Mesendoderm (in vitro differentiated cells): ENCODE results near the gene CFI.
"Not testable (repeated sequence)": the region's sequence is repeated elsewhere in the genome, so short reads cannot be mapped to it uniquely, and the experiment has no call there.

Experiments used
- DNase-seq: peaks from one replicate; pipeline ENCODE4 v3.0.0; 2013
- H2AK5ac ChIP-seq: 2 replicates; pipeline ENCODE4 v1.6.1; 2013; ENCODE audit warnings: low read length, inconsistent platforms
- H2BK120ac ChIP-seq: 2 replicates; pipeline ENCODE4 v1.6.1; 2013; ENCODE audit warnings: low read depth, mild to moderate bottlenecking, low read length, moderate library complexity, mixed read lengths
- H2BK15ac ChIP-seq: replicated peaks from 2 replicates; pipeline ENCODE4 v1.6.1; 2013; ENCODE audit warnings: low read depth, mild to moderate bottlenecking, moderate library complexity
- H2BK5ac ChIP-seq: 2 replicates; pipeline ENCODE4 v1.6.1; 2013; ENCODE audit warnings: low read length, inconsistent platforms
- H3K18ac ChIP-seq: 2 replicates; pipeline ENCODE4 v1.6.1; 2013; ENCODE audit warnings: mild to moderate bottlenecking, low read length, mixed read lengths
- H3K23ac ChIP-seq: one replicate; pipeline ENCODE4 v1.6.1; 2013; ENCODE audit warnings: low read length
- H3K27ac ChIP-seq: 2 replicates; pipeline ENCODE4 v1.5.1; 2013; ENCODE audit warnings: low read depth, mild to moderate bottlenecking, inconsistent platforms, low read length, moderate library complexity
- H3K27me3 ChIP-seq: 2 replicates; pipeline ENCODE4 v1.6.1; 2013; ENCODE audit warnings: low read length, control low read depth, mild to moderate bottlenecking, inconsistent platforms; ENCODE audit not compliant: insufficient read depth, poor library complexity
- H3K36me3 ChIP-seq: 2 replicates; pipeline ENCODE4 v1.6.1; 2013; ENCODE audit warnings: low read length, inconsistent platforms; ENCODE audit not compliant: control insufficient read depth, insufficient read depth
- H3K4ac ChIP-seq: one replicate; pipeline ENCODE4 v1.6.1; 2013; ENCODE audit warnings: low read depth, mild to moderate bottlenecking, low read length, moderate library complexity
- H3K4me1 ChIP-seq: 2 replicates; pipeline ENCODE4 v1.6.1; 2013; ENCODE audit warnings: low read depth, low read length, inconsistent platforms; ENCODE audit not compliant: control insufficient read depth
- H3K4me2 ChIP-seq: 2 replicates; pipeline ENCODE4 v1.6.1; 2013; ENCODE audit warnings: low read length
- H3K4me3 ChIP-seq: 2 replicates; pipeline ENCODE4 v1.5.1; 2013; ENCODE audit warnings: mild to moderate bottlenecking, low read length
- H3K56ac ChIP-seq: one replicate; pipeline ENCODE4 v1.6.1; 2013; ENCODE audit warnings: low read length
- H3K79me1 ChIP-seq: 2 replicates; pipeline ENCODE4 v1.6.1; 2013; ENCODE audit warnings: low read length, inconsistent platforms
- H3K79me2 ChIP-seq: 2 replicates; pipeline ENCODE4 v1.6.1; 2013; ENCODE audit warnings: mild to moderate bottlenecking, low read length; ENCODE audit not compliant: control insufficient read depth, insufficient read depth
- H3K9ac ChIP-seq: 2 replicates; pipeline ENCODE4 v1.6.1; 2013; ENCODE audit warnings: low read length, inconsistent platforms
- H4K5ac ChIP-seq: one replicate; pipeline ENCODE4 v1.6.1; 2013; ENCODE audit warnings: low read length
- H4K8ac ChIP-seq: one replicate; pipeline ENCODE4 v1.6.1; 2013; ENCODE audit warnings: low read depth, mild to moderate bottlenecking, control low read depth, low read length, moderate library complexity
- WGBS: extraction: QIAGEN DNeasy Blood & Tissue Kit; methylation state at CpG from one replicate; pipeline ENCODE4 v1.1.7; 2013; ENCODE audit warnings: low lambda C conversion rate, missing lambda C conversion rate; ENCODE audit not compliant: insufficient coverage; ENCODE audit errors: extremely low coverage; 5-methylcytosine and 5-hydroxymethylcytosine counted together

Gene CFI

GRCh38 chr4:109795059-109795458 is 6.7 kb downstream of the CFI start:
- H3K4me3 ChIP-seq: no peak overlapping the region

GRCh38 chr4:109787807-109788206 is 14.0 kb downstream of the CFI start:
- no peak overlapping the region for H3K4me2 ChIP-seq
- H3K56ac ChIP-seq: no peak overlapping the region
- no CpG with 5 or more reads among the region's 1 CpG for WGBS
- no peak overlapping the region for H3K4ac ChIP-seq
- H3K27ac ChIP-seq: no peak overlapping the region
- no peak overlapping the region for H4K8ac ChIP-seq
- no peaks in the 10 kb centered on the region for H3K4me1 ChIP-seq
- H3K4me3 ChIP-seq: no peak overlapping the region
- no peak overlapping the region for H3K9ac ChIP-seq
- no peaks in the 10 kb centered on the region for H3K79me2 ChIP-seq
- H3K27me3 ChIP-seq: no peaks in the 10 kb centered on the region
- no peak overlapping the region for H2BK120ac ChIP-seq
- no peaks in the 10 kb centered on the region for H3K79me1 ChIP-seq
- no peaks in the 10 kb centered on the region for H3K36me3 ChIP-seq
- H2BK15ac ChIP-seq: no peak overlapping the region
- no peak overlapping the region for H2BK5ac ChIP-seq
- H2AK5ac ChIP-seq: no peak overlapping the region
- H3K18ac ChIP-seq: no peak overlapping the region
- no peak overlapping the region for H3K23ac ChIP-seq
- no peak for DNase-seq
- H4K5ac ChIP-seq: no peak overlapping the region

More at GRCh38 chr4:109795059-109795458, 6.7 kb downstream of the CFI start:
- H4K5ac ChIP-seq: no peak overlapping the region
- H3K9ac ChIP-seq: no peak overlapping the region
- H3K4ac ChIP-seq: no peak overlapping the region
- H3K79me2 ChIP-seq: no peaks in the 10 kb centered on the region
- H3K36me3 ChIP-seq: no peaks in the 10 kb centered on the region
- no CpG with 5 or more reads among the region's 6 CpGs for WGBS
- H3K4me2 ChIP-seq: no peak overlapping the region
- H2AK5ac ChIP-seq: no peak overlapping the region
- H2BK15ac ChIP-seq: no peak overlapping the region
- DNase-seq: no peak
- no peaks in the 10 kb centered on the region for H3K4me1 ChIP-seq
- no peak overlapping the region for H2BK5ac ChIP-seq
- H3K27me3 ChIP-seq: no peaks in the 10 kb centered on the region
- H3K27ac ChIP-seq: no peak overlapping the region
- H4K8ac ChIP-seq: no peak overlapping the region
- no peak overlapping the region for H3K56ac ChIP-seq
- no peaks in the 10 kb centered on the region for H3K79me1 ChIP-seq
- no peak overlapping the region for H3K18ac ChIP-seq
- H3K23ac ChIP-seq: no peak overlapping the region
- H2BK120ac ChIP-seq: no peak overlapping the region

GRCh38 chr4:109786846-109787245 is 15.0 kb downstream of the CFI start:
- Histone ChIP-seq H3K4ac (no peak overlapping the region), H3K27ac (no peak overlapping the region), H3K36me3 (no peaks in the 10 kb centered on the region), H3K9ac (no peak overlapping the region), H3K18ac (no peak overlapping the region), H3K79me2 (no peaks in the 10 kb centered on the region), H2BK120ac (no peak overlapping the region), H3K79me1 (no peaks in the 10 kb centered on the region), H4K5ac (no peak overlapping the region), H2BK5ac (no peak overlapping the region), H3K27me3 (no peaks in the 10 kb centered on the region), H3K23ac (no peak overlapping the region), H3K4me3 (no peak overlapping the region), H3K56ac (no peak overlapping the region), H3K4me1 (no peaks in the 10 kb centered on the region), H3K4me2 (no peak overlapping the region), H2AK5ac (no peak overlapping the region), H4K8ac (no peak overlapping the region), H2BK15ac (no peak overlapping the region)
- DNase-seq: no peak
- no CpG with 5 or more reads among the region's 1 CpG for WGBS

- H3K36me3 ChIP-seq, H2BK15ac ChIP-seq, H3K56ac ChIP-seq, DNase-seq, H3K27me3 ChIP-seq, H3K79me1 ChIP-seq, H3K23ac ChIP-seq, H3K79me2 ChIP-seq, H3K27ac ChIP-seq, H2BK5ac ChIP-seq, H3K18ac ChIP-seq, H2AK5ac ChIP-seq, H2BK120ac ChIP-seq, H3K4ac ChIP-seq, H3K4me1 ChIP-seq, H3K4me2 ChIP-seq, H4K8ac ChIP-seq, H4K5ac ChIP-seq, H3K9ac ChIP-seq, H3K4me3 ChIP-seq: not testable (repeated sequence)
- WGBS: no CpG with 5 or more reads among the region's 2 CpGs
Observed at GRCh38 chr4:109782092-109782491, 19.7 kb downstream of the CFI start.

- no peak for DNase-seq
- WGBS: no CpG with 5 or more reads among the region's 5 CpGs
Observed at GRCh38 chr4:109764789-109765402, 36.9 kb downstream of the CFI start.

GRCh38 chr4:109764376-109764775 is 37.4 kb downstream of the CFI start:
- H3K27me3 ChIP-seq: no peaks in the 10 kb centered on the region

More at GRCh38 chr4:109764789-109765402, 36.9 kb downstream of the CFI start:
- no peak overlapping the region for H4K8ac ChIP-seq
- no peak overlapping the region for H2BK15ac ChIP-seq
- no peaks in the 10 kb centered on the region for H3K36me3 ChIP-seq
- H3K79me2 ChIP-seq: no peaks in the 10 kb centered on the region
- no peak overlapping the region for H2BK120ac ChIP-seq
- no peak overlapping the region for H3K23ac ChIP-seq
- H4K5ac ChIP-seq: no peak overlapping the region
- no peak overlapping the region for H3K56ac ChIP-seq
- H2BK5ac ChIP-seq: no peak overlapping the region
- H2AK5ac ChIP-seq: no peak overlapping the region
- no peak overlapping the region for H3K9ac ChIP-seq
- no peaks in the 10 kb centered on the region for H3K4me1 ChIP-seq
- H3K4me2 ChIP-seq: no peak overlapping the region
- no peak overlapping the region for H3K18ac ChIP-seq
- no peak overlapping the region for H3K4ac ChIP-seq
- no peaks in the 10 kb centered on the region for H3K27me3 ChIP-seq
- H3K4me3 ChIP-seq: no peak overlapping the region
- H3K27ac ChIP-seq: no peak overlapping the region
- no peaks in the 10 kb centered on the region for H3K79me1 ChIP-seq

More at GRCh38 chr4:109764376-109764775, 37.4 kb downstream of the CFI start:
- Histone ChIP-seq H2BK120ac (no peak overlapping the region), H3K27ac (no peak overlapping the region), H4K5ac (no peak overlapping the region), H2AK5ac (no peak overlapping the region), H3K36me3 (no peaks in the 10 kb centered on the region), H3K4me2 (no peak overlapping the region), H3K23ac (no peak overlapping the region), H2BK5ac (no peak overlapping the region), H3K4me3 (no peak overlapping the region), H3K9ac (no peak overlapping the region), H3K79me1 (no peaks in the 10 kb centered on the region), H2BK15ac (no peak overlapping the region), H3K18ac (no peak overlapping the region), H3K56ac (no peak overlapping the region), H3K4me1 (no peaks in the 10 kb centered on the region), H4K8ac (no peak overlapping the region), H3K79me2 (no peaks in the 10 kb centered on the region), H3K4ac (no peak overlapping the region)
- no peak for DNase-seq
- WGBS: no CpG with 5 or more reads among the region's 2 CpGs
